GM21717 (cell line): ENCODE data around the gene AFAP1.

Experiments
- ATAC-seq: cut with Tn5 transposase; IDR thresholded peaks from one replicate; pipeline ENCODE4 v1.9.1; 2021; ENCODE audit warnings: mild to moderate bottlenecking, moderate library complexity; ENCODE audit not compliant: unreplicated experiment

Gene AFAP1

DNA sequence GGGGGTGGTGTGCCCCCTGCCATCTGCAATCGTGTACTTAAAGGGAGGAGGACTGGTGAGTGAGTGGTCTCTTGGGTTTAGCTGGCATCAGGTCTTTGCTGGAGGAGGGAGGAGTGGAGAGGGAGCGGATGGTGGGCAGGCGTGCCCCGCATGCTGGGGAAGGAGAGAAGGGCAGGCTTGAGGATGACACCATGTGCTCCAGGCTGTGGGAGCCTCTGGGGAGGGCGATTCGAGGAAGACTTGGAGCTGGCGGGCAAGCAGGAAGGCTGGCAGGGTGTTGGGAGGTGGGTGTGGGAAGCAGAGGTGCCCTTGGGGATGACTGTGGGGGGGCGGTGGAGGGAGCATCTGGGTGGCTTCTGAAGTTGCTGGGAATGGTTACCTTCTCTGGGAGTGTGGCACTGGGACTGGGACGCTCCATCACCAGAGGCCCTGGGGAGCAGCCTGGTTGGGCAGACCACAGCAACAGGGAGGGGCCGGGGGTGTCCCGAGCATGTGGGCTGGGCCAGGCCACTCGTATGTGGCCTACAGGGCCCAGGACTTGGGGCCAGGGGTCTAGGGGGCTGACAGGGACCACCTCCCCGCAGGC is 30.8 kb upstream of the AFAP1 start:
- no peak for ATAC-seq

DNA sequence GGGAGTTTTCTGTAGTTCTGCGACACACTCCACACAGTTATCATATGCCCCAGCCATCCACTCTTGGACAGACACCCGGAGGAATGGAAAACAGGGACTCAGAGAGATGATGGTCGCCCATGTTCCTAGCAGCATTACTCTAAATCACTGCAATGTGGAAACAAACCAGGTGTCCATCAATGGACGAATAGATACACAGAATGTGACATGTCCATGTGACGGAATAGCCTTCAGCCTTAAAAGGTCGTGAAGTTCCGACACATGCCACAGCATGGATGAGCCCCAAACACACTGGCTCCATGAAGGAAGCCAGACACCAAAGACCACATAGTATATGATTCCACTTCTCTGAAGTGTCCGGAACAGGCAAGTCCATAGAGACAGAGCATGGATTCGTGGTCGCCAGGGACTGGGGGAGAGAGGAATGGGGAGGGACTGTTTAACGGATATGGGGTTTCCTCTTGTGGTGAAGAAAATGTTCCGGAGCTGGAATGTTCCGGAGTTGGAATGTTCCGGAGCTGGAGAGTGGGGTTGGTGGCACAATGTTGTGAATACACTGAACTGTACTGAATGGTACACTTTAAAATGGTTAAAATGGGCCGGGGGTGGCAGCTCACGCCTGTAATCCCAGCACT is 28.7 kb upstream of the AFAP1 start:
- no peak for ATAC-seq

DNA sequence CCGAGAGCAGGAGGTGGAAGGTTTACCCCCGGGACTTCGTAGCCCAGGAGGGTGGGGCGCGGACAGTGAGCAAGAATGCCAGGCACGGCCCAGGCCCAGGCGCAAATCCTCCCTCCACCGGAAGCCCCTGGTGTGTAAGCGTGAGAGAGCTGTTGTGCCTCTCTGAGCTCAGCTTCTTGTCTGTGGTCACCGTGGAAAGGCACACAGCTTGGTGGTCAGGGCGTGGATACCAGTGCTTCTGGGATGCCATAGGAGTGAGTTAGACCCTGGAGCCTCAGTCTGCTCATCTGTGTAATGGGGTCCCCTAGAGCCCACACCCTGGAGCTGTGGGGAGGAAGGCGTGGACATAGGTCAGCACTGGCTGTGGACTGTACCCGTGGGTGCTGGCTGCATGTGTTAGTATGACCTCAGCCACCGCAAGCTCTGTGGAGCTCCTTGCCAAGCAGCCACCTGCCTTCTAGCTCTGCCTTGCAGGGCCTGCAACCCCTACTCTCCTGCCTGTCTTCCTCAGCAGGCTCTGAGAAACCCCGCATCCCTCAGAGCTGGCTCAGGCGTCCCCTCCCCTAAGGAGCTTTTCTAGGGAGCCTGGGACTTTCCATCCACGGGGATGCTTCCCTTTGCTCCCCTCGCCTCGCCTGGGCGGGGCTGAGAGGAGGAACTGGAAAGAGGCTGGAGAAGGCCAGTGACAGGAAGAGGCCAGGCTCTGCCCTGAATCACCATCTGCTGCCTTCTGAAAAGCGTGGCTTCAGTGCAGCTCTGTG is 28.0 kb upstream of the AFAP1 start:
- ATAC-seq, result no peak

DNA sequence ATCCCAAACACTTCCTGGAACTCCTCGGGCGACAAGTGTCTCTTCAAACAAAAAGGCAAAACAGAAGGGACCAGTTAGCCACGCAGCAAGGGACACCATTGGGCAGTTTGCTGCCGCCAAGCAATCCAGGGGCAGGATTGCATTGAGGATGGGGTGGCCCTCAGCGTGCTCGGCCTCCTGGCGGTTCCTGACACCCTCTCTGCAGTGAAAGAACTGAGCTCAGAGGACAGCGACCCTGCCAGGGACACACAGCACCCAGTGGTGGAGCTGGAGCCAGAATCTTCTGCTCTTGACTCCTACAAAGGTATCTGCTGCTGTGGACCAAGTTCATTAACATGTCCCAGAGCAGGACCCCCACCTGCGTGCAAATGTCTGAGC is 27.4 kb upstream of the AFAP1 start:
- no peak for ATAC-seq

DNA sequence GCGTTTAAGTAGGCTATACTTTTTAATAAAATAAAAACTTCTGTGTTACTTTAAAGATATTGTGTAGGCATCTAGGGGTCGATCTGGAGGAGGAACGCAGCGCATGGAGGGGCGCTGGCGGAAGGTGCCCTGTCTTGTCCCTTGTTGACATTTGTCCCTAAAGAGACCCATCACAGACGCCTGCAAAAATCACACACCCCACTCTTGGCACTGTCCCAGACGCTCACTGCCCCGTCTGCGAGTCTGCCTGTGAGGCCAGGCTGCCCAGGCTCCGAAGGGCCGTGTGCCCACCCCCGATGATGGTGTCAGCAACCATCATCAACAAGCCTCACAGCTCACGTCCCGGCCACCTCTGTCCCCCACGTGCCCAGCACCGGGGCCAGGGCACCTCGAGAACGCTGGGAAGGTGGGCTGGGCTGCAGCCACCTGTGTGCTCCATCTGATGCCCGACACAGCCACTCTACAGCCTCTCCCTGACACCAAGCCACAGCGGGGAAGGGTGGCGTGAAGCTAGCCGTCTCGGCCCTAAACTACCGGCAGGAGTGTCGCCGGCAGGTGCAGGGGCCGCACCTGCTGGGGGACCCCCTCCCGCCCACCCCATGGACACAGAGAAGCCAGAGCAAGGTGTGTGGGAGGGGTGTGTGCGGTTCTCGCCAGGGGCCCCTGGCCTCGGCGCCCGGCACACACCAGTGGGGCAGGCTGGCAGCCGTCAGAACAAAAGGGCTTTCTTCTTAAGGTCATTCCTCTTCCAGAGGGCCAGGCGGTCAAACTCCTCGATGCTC is 26.8 kb upstream of the AFAP1 start:
- ATAC-seq, result no peak

DNA sequence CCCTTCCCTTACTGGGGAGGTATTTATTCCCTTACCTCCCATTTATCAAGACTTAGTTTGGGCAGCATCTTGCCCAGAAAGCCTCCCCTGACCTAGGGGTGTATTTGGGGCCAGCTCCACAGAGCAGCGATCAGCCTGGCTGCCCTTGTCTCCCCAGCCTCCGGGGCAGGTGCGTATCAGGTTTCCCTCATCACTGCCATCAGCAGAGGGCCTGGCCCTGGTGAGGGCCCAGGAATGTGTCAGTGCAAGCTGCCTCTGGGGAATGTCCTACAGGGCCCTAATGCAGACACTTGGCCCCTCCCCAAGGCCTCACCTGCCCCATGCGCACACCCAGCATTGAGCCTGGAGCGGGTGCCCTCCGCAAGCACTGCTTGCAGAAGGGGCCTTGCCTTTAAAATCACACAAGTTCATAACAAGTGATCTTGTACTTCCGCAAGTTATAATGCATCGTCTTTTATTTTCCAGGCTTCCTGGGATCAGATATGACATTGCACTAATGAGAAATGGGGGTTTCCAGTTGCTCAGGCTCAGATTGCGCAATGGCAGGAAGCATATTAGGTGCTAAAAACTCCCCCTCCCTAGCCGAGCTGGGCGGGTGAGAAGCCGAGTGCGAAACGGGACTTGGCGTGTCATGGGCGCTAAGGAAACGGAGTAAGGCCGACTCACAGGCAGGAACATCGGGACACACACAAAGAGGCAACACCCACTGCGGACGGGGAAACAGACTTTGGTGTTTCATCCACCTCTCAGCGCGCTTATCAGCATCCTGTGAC is 25.4 kb upstream of the AFAP1 start:
- ATAC-seq, result no peak

DNA sequence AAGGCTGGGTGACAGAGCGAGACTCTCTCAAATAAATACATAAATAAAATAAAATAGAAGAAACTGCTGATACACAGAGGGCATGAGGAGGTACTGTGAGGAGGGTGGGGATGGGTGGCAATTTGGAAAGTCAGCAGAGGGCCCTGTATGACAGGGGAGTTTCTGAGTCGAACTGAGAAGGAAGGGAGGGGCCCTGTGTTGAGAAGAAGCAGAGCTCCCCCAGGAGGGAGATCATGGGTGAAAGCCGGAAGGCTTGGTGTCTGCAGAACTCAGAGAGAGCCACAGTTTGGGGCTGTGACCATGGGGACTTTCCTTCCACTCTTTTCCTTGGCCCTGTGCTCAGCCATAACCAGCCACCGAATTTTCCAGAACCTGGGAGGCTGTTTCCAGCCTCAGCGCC is 24.8 kb upstream of the AFAP1 start:
- no peak for ATAC-seq

DNA sequence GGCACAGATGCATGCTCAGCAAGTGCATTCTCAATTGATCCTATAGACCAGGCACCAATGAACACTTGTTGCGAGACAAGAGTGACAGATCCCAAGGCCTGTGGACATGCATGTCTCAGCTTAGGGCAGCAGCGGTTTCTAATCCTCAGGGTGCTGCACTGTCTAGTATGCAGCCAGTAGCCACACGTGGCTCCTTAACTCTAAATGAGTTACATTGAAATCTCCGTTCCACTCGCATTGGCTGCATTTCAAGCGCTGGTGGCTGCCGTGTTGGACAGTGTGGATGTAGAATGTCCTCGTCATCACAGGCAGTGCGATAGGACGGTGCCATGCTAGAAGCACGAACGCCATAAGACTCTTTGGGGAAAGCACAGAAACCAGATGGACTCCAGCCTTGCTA is 24.0 kb upstream of the AFAP1 start:
- no peak for ATAC-seq

DNA sequence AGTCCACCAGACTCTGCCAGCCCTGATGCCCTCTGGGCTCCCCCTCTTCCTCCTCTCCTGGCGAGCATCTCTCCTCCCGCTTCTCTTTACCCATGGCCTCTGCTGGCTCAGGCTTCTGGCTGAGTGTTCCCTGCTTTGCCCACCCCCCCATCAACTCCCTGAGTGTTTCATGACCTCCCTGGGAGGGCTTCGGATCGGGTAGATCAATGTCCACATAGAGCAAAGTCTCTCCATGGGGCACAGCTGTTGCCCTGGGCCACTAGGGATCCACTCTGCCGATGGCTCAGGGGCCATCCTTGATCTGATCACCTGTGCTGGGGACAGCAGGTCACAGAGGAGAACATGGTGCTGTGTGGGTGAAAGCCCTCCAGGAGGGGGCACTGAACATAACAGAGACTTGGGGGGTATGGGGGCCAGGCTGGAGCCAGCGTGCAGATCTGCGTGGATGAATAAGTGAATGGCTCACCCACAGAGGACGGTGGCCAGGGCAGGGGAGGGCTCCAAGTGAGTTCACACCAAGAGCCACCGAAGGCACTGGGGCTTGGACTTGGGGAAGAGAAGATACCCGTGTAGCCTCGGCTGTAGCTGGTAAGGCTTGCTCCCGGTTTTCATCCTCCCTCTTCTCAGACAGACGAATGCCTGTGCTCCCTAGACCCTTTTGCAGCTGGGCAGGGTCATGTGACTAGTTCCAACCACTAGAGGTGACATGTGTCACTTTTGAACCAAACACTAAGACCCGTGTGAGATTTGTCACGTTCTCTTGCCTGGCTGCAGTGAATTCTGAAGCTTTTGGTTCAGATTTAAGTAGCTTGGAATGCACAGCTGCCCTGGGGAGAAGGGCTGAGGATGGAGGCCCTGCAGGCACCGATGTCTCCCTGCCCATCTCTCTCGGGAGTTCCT is 23.2 kb upstream of the AFAP1 start:
- ATAC-seq, result no peak

DNA sequence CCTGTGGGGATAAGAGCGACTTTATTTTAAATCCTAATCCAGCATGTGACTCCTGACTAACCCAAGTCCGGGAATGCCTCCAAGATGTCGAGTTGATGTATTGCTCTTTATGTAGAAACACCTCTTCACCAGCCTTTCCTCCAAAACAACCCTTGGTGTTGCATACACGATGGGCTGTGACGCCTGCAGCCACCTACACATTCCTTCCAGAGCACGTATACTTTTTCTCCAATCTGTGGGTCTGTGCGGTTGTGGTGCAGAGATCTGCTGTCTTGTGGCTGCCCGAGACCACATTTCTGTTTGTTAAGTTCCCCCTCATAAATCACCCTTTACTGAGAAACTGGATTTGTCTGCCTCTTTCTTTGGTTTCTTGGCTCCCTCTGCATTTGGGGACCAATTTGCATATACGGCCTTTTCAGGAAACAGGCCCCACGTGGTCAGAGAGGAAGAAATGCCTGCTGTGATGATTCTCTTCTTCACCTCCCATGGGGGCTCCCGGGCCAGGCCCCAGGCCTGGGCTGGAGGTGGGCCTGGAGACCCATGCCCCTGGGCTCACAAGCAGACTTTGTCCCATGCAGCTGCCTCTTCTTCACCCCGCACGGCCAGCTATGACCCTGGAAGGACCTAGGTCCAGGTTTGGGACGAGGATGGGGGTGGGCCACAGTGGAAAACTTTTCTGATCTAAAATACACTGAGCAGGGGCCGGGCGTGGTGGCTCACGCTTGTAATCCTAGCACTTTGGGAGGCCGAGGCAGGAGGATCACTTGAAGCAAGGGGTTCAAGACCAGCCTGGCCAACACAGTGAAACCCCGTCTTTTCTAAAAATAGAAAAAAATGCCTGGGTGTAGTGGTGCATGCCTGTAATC is 21.4 kb upstream of the AFAP1 start:
- peak; percentile 44 for ATAC-seq

DNA sequence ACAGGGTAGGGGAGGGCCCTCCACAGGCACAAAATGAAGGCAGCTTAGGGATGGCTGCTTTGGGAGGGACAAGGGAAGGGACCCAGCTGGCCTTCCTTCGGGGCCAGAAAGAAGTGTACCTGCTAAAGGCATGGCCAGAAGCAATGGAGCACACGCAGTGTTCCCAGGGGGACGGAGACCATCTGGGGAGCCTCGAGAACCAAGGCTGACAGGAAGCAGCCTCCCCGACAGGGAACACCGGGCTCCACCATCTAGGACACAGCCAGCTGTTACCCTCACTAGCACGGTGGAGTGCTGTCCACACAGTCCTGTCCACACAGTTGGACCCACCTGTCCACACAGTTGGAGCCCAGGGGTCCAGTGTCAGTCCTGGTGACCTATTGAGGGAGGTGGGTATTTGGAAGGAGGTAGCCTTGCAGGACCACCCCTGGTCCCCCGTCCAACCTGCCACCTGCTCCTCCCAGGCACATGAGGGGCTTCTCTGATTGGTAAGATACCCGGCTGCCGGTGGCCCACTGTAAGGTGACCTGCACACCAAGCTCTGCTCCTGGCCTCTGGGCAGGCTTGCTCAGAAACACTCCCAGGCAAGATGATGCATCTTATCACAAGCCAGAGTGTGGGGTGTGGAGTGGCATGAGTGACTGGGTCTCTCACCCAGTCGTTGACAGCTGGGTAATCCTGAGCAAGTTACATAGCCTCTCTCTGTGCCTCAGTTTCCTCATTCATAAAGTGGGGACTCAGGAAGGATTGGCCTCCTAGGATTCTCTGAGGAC is 20.5 kb upstream of the AFAP1 start:
- no peak for ATAC-seq

DNA sequence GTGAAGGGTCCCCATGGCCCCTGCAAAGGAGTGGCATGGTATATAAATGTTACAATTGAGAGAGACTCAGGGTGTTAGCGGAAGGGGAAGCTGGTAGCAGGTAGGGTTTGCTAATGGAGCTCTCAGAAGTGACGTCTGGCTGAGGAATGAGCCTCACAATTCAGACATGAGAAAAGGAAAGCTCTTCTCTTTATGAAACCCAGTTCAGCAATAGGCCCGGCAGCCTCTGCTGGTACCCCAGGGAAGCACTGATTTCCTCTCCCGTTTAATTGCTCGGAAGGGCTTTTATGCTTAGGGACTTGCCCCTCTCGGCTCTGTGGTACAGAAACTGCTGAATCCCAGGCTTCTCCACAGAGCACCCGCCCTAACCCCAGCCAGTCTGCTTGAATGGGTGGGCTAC is 19.4 kb upstream of the AFAP1 start:
- no peak for ATAC-seq

DNA sequence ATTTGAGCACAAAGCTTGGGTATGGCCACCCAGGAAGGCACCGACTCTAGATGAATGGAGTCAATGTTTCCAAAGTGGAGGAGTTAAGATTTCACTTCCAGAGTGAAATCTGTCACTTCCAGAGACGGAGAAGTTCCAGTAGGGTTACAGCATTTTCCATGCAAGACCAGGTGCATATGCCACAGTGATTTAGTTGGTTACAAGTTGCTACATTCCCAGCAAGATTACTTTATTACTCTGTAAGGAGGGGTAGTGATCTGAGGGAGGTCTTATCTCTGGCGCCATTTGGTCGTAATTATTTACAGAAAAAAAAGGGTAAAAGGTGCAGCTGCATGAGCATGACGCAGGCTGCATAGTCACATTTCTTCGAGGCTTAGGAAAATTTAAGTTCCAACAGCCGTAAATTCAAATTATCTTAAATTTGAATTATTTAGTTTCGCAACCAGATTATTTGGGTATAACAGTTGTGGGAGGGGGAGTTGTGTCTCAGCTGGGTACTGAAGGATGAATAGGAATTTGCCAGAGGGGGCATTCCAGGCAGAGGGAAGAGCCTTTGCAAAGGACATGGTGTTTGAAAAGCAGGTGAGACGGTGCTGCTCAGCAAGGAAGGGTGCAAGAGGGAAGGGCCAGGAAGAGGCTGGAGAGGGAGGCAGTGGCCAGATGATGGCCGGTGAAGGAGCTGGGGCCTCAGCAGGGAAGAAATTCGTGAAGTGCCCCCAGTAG is 17.4 kb upstream of the AFAP1 start:
- no peak for ATAC-seq

DNA sequence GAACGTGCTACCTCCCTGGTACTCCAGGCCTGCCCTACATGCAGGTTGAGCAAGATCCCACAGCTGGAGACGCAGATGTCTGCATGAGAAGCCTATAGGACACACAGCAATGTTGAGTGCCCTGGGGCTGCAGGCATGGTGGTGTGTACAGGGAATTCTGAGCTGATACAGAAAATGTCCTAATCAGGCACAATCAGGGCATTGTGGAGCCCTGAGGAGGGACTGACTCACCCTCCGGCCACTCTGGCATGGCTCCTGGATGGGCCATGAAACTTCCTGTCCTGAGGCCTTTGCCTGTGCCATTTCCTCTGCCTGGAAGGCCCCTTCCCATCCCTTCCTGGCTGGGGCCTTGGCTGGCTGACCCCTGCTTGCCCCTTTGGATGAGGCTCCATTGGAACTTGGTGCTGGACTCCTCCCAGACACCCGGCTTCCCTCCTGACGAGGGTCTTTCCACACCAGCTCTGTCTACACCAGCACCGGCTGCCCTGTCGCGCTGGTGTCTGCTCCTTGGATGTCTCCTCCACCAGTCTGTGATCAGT is 16.7 kb upstream of the AFAP1 start:
- ATAC-seq, result no peak

DNA sequence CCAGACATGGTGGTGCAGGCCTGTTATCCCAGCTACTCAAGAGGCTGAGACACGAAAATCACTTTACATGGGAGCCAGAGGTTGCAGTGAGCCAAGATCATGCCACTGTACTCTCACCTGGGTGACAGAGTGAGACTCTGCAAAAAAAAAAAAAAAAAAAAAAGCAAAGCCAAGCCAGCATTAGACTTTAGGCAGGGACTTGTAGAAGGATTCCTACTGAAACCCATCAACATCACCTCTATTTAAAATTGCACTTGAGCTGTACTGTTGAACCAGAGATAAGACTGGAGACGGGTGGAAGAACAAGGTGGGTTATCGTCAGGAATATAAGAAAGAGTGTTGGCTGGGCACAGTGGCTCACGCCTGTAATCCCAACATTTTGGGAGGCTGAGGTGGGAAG is 15.7 kb upstream of the AFAP1 start:
- ATAC-seq, result no peak

DNA sequence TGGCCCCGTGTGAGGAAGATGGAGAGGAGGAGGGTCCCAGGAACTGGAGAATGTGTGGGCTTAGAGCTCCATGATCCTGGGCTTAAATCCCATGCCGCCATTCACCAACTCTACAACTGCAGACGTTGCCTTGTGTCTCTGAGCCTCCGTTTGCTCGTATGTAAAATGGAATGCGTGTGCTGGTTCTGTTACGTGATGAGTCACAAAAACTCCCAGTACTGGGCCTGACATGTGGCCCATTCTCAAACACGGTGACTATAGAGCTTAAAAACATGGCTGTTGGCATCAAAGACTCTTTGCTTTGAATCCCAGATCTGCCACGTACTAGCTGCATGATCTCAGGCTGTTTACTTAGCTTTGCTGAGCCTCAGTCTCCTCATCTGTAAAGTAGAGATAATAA is 13.0 kb upstream of the AFAP1 start:
- no peak for ATAC-seq
